SK-N-SH (cell line): Measurements from ENCODE around the gene NRP2. TPM values are rescaled to one million over a fixed set of nuclear protein-coding genes. Genes with fewer than 3 reads are reported as not detected.

Experiments used
- CTCF ChIA-PET: fragments of 300-600, 350-600 bp; formaldehyde crosslinking; extraction: SDS; loops from one replicate; lab custom pipeline; 2021; lab: Yijun Ruan, JAX
- POLR2A ChIA-PET: fragments of 350-600 bp; sonication (Branson Sonifier 250); formaldehyde crosslinking; extraction: SDS; loops from one replicate; lab custom pipeline; 2020; ENCODE audit warnings: antibody characterized with exemption, inconsistent platforms; lab: Yijun Ruan, JAX
- DNase-seq: peaks from one replicate; pipeline ENCODE4 v3.0.0; 2012
- H2AFZ ChIP-seq: fragments of 200-600 bp; sonication (generic); 2 replicates; pipeline ENCODE4 v1.8.1; 2016; ENCODE audit warnings: antibody characterized with exemption, mild to moderate bottlenecking, low read depth
- H3F3A ChIP-seq: fragments of 200-600 bp; sonication (generic); replicated peaks from 2 replicates; pipeline ENCODE3; 2016; ENCODE audit warnings: antibody characterized with exemption, mild to moderate bottlenecking; ENCODE audit not compliant: insufficient read depth
- H3K27ac ChIP-seq, 2 experiments: fragments of 200-500 bp in 1 of 2; fragments of 200-600 bp in 1 of 2; sonication (Bioruptor generic) in 1 of 2; sonication (generic), shearing (Covaris generic) in 1 of 2; 2 replicates each; pipeline versions ENCODE4 v1.5.1 to v1.6.1; 2014 to 2016; ENCODE audit warnings: low read depth in 2 of 2, inconsistent platforms in 1 of 2, low read length in 1 of 2, mild to moderate bottlenecking in 1 of 2, mixed read lengths in 1 of 2
- H3K27me3 ChIP-seq: fragments of 200-600 bp; sonication (generic), shearing (Covaris generic); 2 replicates; pipeline ENCODE4 v1.6.1; 2016; ENCODE audit warnings: mixed run types; ENCODE audit not compliant: insufficient read depth
- H3K36me3 ChIP-seq, 2 experiments: fragments of 200-500 bp in 1 of 2; fragments of 200-600 bp in 1 of 2; sonication (Bioruptor generic) in 1 of 2; sonication (generic) in 1 of 2; replicated peaks in 1 of 2; 2 replicates each; pipeline versions ENCODE3 to v1.5.1; 2014 to 2016; ENCODE audit warnings: low read length in 1 of 2, mild to moderate bottlenecking in 1 of 2; ENCODE audit not compliant: insufficient read depth in 2 of 2, control insufficient read depth in 1 of 2
- H3K4me1 ChIP-seq, 2 experiments: fragments of 200-500 bp in 1 of 2; fragments of 200-600 bp in 1 of 2; sonication (Bioruptor generic) in 1 of 2; sonication (generic), shearing (Covaris generic) in 1 of 2; 2 replicates each; pipeline versions ENCODE4 v1.5.1 to v1.6.1; 2014 to 2016; ENCODE audit warnings: low read depth in 1 of 2, low read length in 1 of 2, mixed run types in 1 of 2; ENCODE audit not compliant: insufficient read depth in 2 of 2, control insufficient read depth in 1 of 2
- H3K4me2 ChIP-seq: fragments of 200-600 bp; sonication (generic), shearing (Covaris generic); 2 replicates; pipeline ENCODE4 v1.6.1; 2017; ENCODE audit warnings: mixed run types
- H3K4me3 ChIP-seq, 2 experiments: fragments of 200-500 bp in 1 of 2; fragments of 200-600 bp in 1 of 2; sonication (Bioruptor generic) in 1 of 2; sonication (generic), shearing (Covaris generic) in 1 of 2; 2 replicates each; pipeline versions ENCODE4 v1.5.1 to v1.8.1; 2014 to 2016; ENCODE audit warnings: low read depth in 2 of 2, inconsistent platforms in 1 of 2, low read length in 1 of 2, mild to moderate bottlenecking in 1 of 2, mixed read lengths in 1 of 2, moderate library complexity in 1 of 2
- H3K79me2 ChIP-seq: fragments of 200-600 bp; sonication (generic); 2 replicates; pipeline ENCODE4 v1.8.1; 2017; ENCODE audit warnings: mild to moderate bottlenecking; ENCODE audit not compliant: insufficient read depth
- H3K9ac ChIP-seq: fragments of 200-600 bp; sonication (generic); 2 replicates; pipeline ENCODE4 v1.6.1; 2017; ENCODE audit warnings: mixed run types
- H3K9me2 ChIP-seq: fragments of 200-600 bp; sonication (generic); 2 replicates; pipeline ENCODE4 v1.6.1; 2017; ENCODE audit warnings: mixed run types
- H3K9me3 ChIP-seq: fragments of 200-600 bp; sonication (generic); 2 replicates; pipeline ENCODE4 v1.6.1; 2017; ENCODE audit warnings: mixed run types, mild to moderate bottlenecking, moderate library complexity
- H4K20me1 ChIP-seq: fragments of 200-600 bp; sonication (generic); 2 replicates; pipeline ENCODE4 v1.6.1; 2017; ENCODE audit warnings: mild to moderate bottlenecking, mixed run types; ENCODE audit not compliant: insufficient read depth
- FOSL2 ChIP-seq: IDR thresholded peaks from 2 replicates; pipeline ENCODE4 v1.4.0; 2012; ENCODE audit warnings: low read depth, mild to moderate bottlenecking, moderate library complexity, borderline replicate concordance
- GATA2 ChIP-seq: sonication (generic); formaldehyde crosslinking; IDR thresholded peaks from 2 replicates; pipeline ENCODE4 v1.5.0; 2020; ENCODE audit warnings: mild to moderate bottlenecking, missing genetic modification reagents
- MEF2A ChIP-seq: IDR thresholded peaks from 2 replicates; pipeline ENCODE4 v1.4.0; 2012; ENCODE audit warnings: low read depth, borderline replicate concordance
- POLR2AphosphoS5 ChIP-seq: IDR thresholded peaks from 2 replicates; pipeline ENCODE4 v1.6.1; 2012; ENCODE audit warnings: low read depth, low read length
- RXRA ChIP-seq: IDR thresholded peaks from 2 replicates; pipeline ENCODE4 v1.4.0; 2012; ENCODE audit warnings: low read depth, mild to moderate bottlenecking, borderline replicate concordance
- SIN3A ChIP-seq: IDR thresholded peaks from 2 replicates; pipeline ENCODE4 v1.6.1; 2012; ENCODE audit warnings: low read depth, mild to moderate bottlenecking, low read length, moderate library complexity, borderline replicate concordance
- SMC3 ChIP-seq: IDR thresholded peaks from 2 replicates; pipeline ENCODE4 v1.6.1; 2012; ENCODE audit warnings: low read depth, low read length, improper control_type of control experiment
- TCF12 ChIP-seq: IDR thresholded peaks from 2 replicates; pipeline ENCODE4 v1.4.0; 2012
- WGBS: methylation state at CpG from one replicate; pipeline ENCODE4 v1.1.6; 2017; ENCODE audit warnings: low lambda C conversion rate; 5-methylcytosine and 5-hydroxymethylcytosine counted together
- polyA plus RNA-seq, 3 experiments: library from polyadenylated mRNA; depleted of rRNA; stranded (reverse); fragments of >200 nt; gene quantifications; 2 replicates each; pipeline ENCODE4 v1.2.3, GENCODE V29; 2012
- TF ChIP-seq, protein P1 (sequence below): IDR thresholded peaks from 2 replicates; pipeline ENCODE4 v1.4.0; 2012; ENCODE audit warnings: low read depth
- TF ChIP-seq, protein P2 (sequence below): IDR thresholded peaks from 2 replicates; pipeline ENCODE4 v1.4.0; 2012; ENCODE audit warnings: low read depth, borderline replicate concordance
- TF ChIP-seq, protein P3 (sequence below): IDR thresholded peaks from 2 replicates; pipeline ENCODE4; 2012
- TF ChIP-seq, protein P4 (sequence below): fragments of 150-350 bp; IDR thresholded peaks from 2 replicates; pipeline ENCODE4 v1.6.1; 2016; ENCODE audit warnings: mild to moderate bottlenecking, low read depth, low read length
- TF ChIP-seq, protein P5 (sequence below): fragments of 150-350 bp; IDR thresholded peaks from 2 replicates; pipeline ENCODE4 v1.6.1; 2017; ENCODE audit warnings: antibody characterized with exemption, low read length, low read depth, borderline replicate concordance

The NRP2 gene
- polyA plus RNA-seq, 1 of the 3 experiments (the other 2 are of a cell fraction): 68.8 TPM

DNA sequence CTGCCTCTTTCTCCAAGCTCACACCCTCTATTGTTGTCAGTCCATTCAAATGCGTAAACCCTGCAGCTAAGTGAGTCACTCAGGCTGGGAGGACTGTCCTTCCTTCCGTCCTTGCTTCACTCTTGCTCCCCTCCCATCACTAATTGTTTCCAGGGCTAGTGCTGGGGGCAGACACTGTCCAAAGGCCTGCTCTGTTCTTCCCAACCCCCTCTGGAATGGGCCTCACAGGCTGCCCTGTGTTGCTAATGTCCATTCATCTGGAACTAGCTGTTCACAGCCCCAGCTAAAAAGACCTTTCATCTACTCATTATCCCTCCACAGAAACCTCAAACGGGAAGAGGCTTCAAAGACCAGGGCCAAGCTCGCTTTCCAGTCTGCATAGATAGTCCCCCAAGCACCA lies 31.9 kb upstream of the NRP2 start:
- Histone ChIP-seq H3K9me2 (no peaks in the 10 kb centered on the region), H3K9ac (no peak overlapping the region), H4K20me1 (no peaks in the 10 kb centered on the region), H3F3A (peaks cover 3% of the 10 kb centered on the region), H2AFZ (peak overlapping the region; percentile 60; the same call in 1 of the 2 replicates), H3K36me3 (no peaks in the 10 kb centered on the region), H3K4me2 (no peak overlapping the region), H3K27me3 (no peaks in the 10 kb centered on the region), H3K4me1 (peaks cover 5 to 14% of the 10 kb centered on the region in 2 experiments; a peak in 2 of 4 replicates)
- CTCF ChIA-PET: interaction anchor here (1.4 kb wide), 1 partner anchor 18 kb away, joined by 3 read pairs; no protein-coding TSS in a partner anchor
- no peak for DNase-seq
- POLR2A ChIA-PET: no interaction called here
- 57% methylated on average over 4 of the region's 4 CpGs for WGBS
- TF ChIP-seq TCF12 (peak; percentile 73), FOSL2 (peak; percentile 47; the same call in 1 of the 2 replicates)
- TF ChIP-seq, protein P1, sequence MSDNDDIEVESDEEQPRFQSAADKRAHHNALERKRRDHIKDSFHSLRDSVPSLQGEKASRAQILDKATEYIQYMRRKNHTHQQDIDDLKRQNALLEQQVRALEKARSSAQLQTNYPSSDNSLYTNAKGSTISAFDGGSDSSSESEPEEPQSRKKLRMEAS: no peak
- TF ChIP-seq, all 33 proteins: peak for 2
- H3K27ac ChIP-seq: peak overlapping the region in 1 of 2 experiments; percentile 54; a peak in 1 of 4 replicates
- H3K4me3 ChIP-seq: no peak overlapping the region
- no peaks in the 10 kb centered on the region for H3K79me2 ChIP-seq
- no peaks in the 10 kb centered on the region for H3K9me3 ChIP-seq

DNA sequence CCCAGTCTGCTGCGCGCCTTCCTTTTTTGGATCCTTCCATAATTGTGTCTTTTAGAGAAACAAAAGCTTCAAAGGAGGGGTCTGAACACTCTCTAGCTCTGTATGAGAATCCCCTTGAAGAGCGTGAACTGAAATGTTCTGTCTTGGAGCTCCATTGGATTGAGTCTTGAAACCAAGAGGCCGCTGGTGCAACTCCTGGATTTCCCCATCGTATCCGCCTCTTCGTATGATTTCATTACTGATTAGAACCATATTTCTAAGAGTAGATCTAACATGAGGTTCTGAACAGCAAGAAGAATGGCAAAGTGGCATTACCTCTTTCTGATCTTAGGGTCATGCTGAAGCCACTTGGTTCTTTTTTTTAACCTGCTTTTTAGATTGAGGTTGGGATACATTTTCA lies 31.4 kb upstream of the NRP2 start:
- no peak overlapping the region for H3K4me3 ChIP-seq
- DNase-seq: no peak
- no peaks in the 10 kb centered on the region for H4K20me1 ChIP-seq
- H3K9ac ChIP-seq: no peak overlapping the region
- H3K79me2 ChIP-seq: no peaks in the 10 kb centered on the region
- H2AFZ ChIP-seq: no peak overlapping the region
- H3K9me2 ChIP-seq: no peaks in the 10 kb centered on the region
- TF ChIP-seq, protein P2, sequence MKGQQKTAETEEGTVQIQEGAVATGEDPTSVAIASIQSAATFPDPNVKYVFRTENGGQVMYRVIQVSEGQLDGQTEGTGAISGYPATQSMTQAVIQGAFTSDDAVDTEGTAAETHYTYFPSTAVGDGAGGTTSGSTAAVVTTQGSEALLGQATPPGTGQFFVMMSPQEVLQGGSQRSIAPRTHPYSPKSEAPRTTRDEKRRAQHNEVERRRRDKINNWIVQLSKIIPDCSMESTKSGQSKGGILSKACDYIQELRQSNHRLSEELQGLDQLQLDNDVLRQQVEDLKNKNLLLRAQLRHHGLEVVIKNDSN: no peak
- no peak for TF ChIP-seq GATA2
- TF ChIP-seq, protein P3, sequence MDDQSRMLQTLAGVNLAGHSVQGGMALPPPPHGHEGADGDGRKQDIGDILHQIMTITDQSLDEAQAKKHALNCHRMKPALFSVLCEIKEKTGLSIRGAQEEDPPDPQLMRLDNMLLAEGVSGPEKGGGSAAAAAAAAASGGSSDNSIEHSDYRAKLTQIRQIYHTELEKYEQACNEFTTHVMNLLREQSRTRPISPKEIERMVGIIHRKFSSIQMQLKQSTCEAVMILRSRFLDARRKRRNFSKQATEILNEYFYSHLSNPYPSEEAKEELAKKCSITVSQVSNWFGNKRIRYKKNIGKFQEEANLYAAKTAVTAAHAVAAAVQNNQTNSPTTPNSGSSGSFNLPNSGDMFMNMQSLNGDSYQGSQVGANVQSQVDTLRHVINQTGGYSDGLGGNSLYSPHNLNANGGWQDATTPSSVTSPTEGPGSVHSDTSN: no peak
- TF ChIP-seq, protein P1: no peak
- TF ChIP-seq MEF2A: no peak
- TF ChIP-seq SMC3: no peak
- TF ChIP-seq, protein P4, sequence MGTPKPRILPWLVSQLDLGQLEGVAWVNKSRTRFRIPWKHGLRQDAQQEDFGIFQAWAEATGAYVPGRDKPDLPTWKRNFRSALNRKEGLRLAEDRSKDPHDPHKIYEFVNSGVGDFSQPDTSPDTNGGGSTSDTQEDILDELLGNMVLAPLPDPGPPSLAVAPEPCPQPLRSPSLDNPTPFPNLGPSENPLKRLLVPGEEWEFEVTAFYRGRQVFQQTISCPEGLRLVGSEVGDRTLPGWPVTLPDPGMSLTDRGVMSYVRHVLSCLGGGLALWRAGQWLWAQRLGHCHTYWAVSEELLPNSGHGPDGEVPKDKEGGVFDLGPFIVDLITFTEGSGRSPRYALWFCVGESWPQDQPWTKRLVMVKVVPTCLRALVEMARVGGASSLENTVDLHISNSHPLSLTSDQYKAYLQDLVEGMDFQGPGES: no peak
- TF ChIP-seq, protein P5, sequence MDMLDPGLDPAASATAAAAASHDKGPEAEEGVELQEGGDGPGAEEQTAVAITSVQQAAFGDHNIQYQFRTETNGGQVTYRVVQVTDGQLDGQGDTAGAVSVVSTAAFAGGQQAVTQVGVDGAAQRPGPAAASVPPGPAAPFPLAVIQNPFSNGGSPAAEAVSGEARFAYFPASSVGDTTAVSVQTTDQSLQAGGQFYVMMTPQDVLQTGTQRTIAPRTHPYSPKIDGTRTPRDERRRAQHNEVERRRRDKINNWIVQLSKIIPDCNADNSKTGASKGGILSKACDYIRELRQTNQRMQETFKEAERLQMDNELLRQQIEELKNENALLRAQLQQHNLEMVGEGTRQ: no peak
- TF ChIP-seq SIN3A: no peak
- TF ChIP-seq FOSL2: no peak
- no peak for TF ChIP-seq POLR2AphosphoS5
- TF ChIP-seq RXRA: no peak
- no peak for TF ChIP-seq TCF12
- TF ChIP-seq, all 33 proteins: peak for 0
- WGBS: 96% methylated on average over 7 of the region's 7 CpGs
- Histone ChIP-seq H3K36me3 (no peaks in the 10 kb centered on the region), H3K4me1 (peaks cover 5 to 14% of the 10 kb centered on the region in 2 experiments; a peak in 2 of 4 replicates), H3K4me2 (no peak overlapping the region), H3K9me3 (no peaks in the 10 kb centered on the region), H3F3A (peaks cover 3% of the 10 kb centered on the region), H3K27ac (peak overlapping the region in 1 of 2 experiments; percentile 54; a peak in 1 of 4 replicates), H3K27me3 (no peaks in the 10 kb centered on the region)
- ChIA-PET POLR2A (no interaction called here), CTCF (interaction anchor here (1.4 kb wide), 1 partner anchor 18 kb away, joined by 3 read pairs; no protein-coding TSS in a partner anchor)
